Adrenal gland (tissue), 12 donors: ENCODE measurements around the gene SUCLG2. TPM values are rescaled to one million over a fixed set of nuclear protein-coding genes. Genes with fewer than 3 reads are reported as not detected.

ENCODE experiments used
- DNase-seq, 7 donors: peaks; one replicate each; pipeline ENCODE4 v3.0.0-alpha.2; 2019 to 2020
- H3K27ac ChIP-seq, 5 donors: fragments of 200-600 bp; sonication (generic) in 4 of 5; 1 replicate in 3 of 5; 2 replicates in 2 of 5; pipeline versions ENCODE4 v1.5.1 to v1.8.0; 2016 to 2020; ENCODE audit warnings: mild to moderate bottlenecking in 1 of 5
- H3K27me3 ChIP-seq: fragments of 200-600 bp; 2 replicates; pipeline ENCODE4 v1.8.0; 2021
- H3K36me3 ChIP-seq, 2 donors: fragments of 200-600 bp; replicated peaks in 1 of 2; 1 replicate in 1 of 2; 2 replicates in 1 of 2; pipeline versions ENCODE4 v1.5.1 to v1.8.0; 2018 to 2022
- H3K4me1 ChIP-seq, 2 donors: fragments of 200-600 bp; replicated peaks in 1 of 2; 1 replicate in 1 of 2; 2 replicates in 1 of 2; pipeline versions ENCODE4 v1.5.1 to v1.8.0; 2018 to 2021
- H3K4me3 ChIP-seq, 4 donors: fragments of 200-600 bp; sonication (generic) in 3 of 4; one replicate each; pipeline ENCODE4 v1.5.1; 2016 to 2018
- H3K9me3 ChIP-seq, 3 donors: fragments of 200-600 bp; sonication (generic) in 1 of 3; replicated peaks in 1 of 3; 1 replicate in 2 of 3; 2 replicates in 1 of 3; pipeline versions ENCODE4 v1.5.1 to v1.8.0; 2016 to 2021
- CTCF ChIP-seq, 6 experiments: fragments of 450-650 bp in 4 of 6; fragments of 200-600 bp in 2 of 6; sonication (generic) in 1 of 6; IDR thresholded peaks; 1 replicate in 5 of 6; 2 replicates in 1 of 6; pipeline versions ENCODE4 v1.5.1 to v1.8.0; 2016 to 2021; ENCODE audit warnings: antibody characterized with exemption in 6 of 6, mild to moderate bottlenecking in 2 of 6, moderate library complexity in 1 of 6
- POLR2A ChIP-seq, 2 donors: fragments of 450-650 bp; IDR thresholded peaks; one replicate each; pipeline ENCODE4 v1.6.1; 2017; ENCODE audit warnings: antibody characterized with exemption in 2 of 2, mild to moderate bottlenecking in 2 of 2, moderate library complexity in 1 of 2
- WGBS, 4 donors: extraction: QIAGEN DNeasy Blood & Tissue Kit in 2 of 4; methylation state at CpG; one replicate each; pipeline versions ENCODE4 v1.1.5 to v1.1.7; 2013 to 2017; 5-methylcytosine and 5-hydroxymethylcytosine counted together
- intact Hi-C, 2 donors: fragments of 100-400 bp; cut with DNase I; formaldehyde crosslinking; loops; one replicate each; pipeline versions ENCODE4 v1.14.1 to v1.15.0; 2022 to 2023
- polyA plus RNA-seq, 3 donors: library from polyadenylated mRNA; stranded (reverse); fragments of 200-250 nt in 2 of 3; fragments of 350-450 nt in 1 of 3; fragmentation: Illumina TruSeq in 1 of 3; extraction: RNeasy Lipid Tissue Mini Kit (QIAGEN cat#74804) in 1 of 3; gene quantifications; one replicate each; pipeline ENCODE4 v1.2.3, GENCODE V29; 2013 to 2014
- total RNA-seq, 9 donors: library from RNA; depleted of rRNA in 4 of 9; stranded (reverse); fragments of >200 nt in 4 of 9; fragments of 120-200 nt in 1 of 9; fragmentation: NEBNext Ultra II Directional in 1 of 9; extraction: Animal tissue kit (Norgen Biotek cat#: 25700) in 1 of 9; gene quantifications; one replicate each; pipeline versions ENCODE4 v1.1.0 to v1.2.4, GENCODE V29; 2013 to 2023
- donor health status: healthy with polysubstance abuse.
- donor health status: Bipolar disorder and iron deficiency.
- donor health status: DM: yes; HTN: yes; CAD: no.
- donor health status: DM: no; HTN: no; CAD: no.
- donor health status: DM: no; HTN: no; CAD: no.
- donor health status: DM: yes; HTN: yes; CAD: no.

The SUCLG2 gene
- total and polyA plus RNA-seq, 12 donors = 24.4 to 115 (median 69.6) TPM

DNA sequence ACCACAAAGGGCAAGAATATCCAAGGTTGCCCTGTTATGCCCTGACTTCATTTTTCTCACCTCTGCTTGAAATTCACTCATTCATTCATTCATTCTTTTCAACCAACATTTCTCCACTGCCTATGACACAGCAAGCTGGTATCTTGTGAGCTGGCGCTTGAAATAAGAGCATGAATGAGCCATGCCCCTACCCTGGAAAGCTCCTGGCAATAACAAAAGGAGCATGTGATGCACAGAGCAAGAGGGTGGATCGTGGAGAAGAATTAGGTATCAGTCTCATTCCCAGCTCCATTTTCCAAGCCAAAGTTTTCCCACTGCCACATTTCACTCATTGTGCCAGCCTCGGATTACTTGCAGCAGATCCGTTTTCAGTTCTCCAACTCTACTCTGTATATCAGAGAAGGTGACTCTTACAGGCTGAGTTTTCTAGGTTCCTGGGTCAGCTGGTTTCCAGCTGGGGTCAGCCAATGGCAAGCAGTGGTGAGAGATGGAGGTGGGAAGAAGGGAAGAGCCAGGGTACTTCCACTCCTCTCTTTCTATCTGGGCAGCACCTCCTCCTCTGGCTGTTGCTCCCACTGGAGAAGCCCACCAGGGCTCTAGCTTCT is 144.8 kb downstream of the SUCLG2 start:
- WGBS, 4 donors = 93 to 95% (median 95%) methylated on average over 4 of the region's 4 CpGs
- Histone ChIP-seq H3K9me3 (no peaks in the 10 kb centered on the region), H3K4me3 (no peak overlapping the region), H3K4me1 (no peaks in the 10 kb centered on the region), H3K36me3 (no peaks in the 10 kb centered on the region), H3K27ac (no peak overlapping the region), H3K27me3 (no peaks in the 10 kb centered on the region)
- intact Hi-C loops = no loop called here
- TF ChIP-seq POLR2A (IDR thresholded peaks at IDR 0.05) (no peak), CTCF (IDR thresholded peaks at IDR 0.05) (no peak)
- DNase-seq = no peak

GRCh38 chr3:67507584-67507983 is 146.8 kb downstream of the SUCLG2 start:
- no peaks in the 10 kb centered on the region for H3K9me3 ChIP-seq
- H3K27ac ChIP-seq = no peak overlapping the region
- DNase-seq = no peak
- H3K4me3 ChIP-seq = no peak overlapping the region
- H3K27me3 ChIP-seq = no peaks in the 10 kb centered on the region
- TF ChIP-seq CTCF (IDR thresholded peaks at IDR 0.05) = no peak
- no peak for TF ChIP-seq POLR2A (IDR thresholded peaks at IDR 0.05)
- H3K36me3 ChIP-seq = no peaks in the 10 kb centered on the region
- no peaks in the 10 kb centered on the region for H3K4me1 ChIP-seq
- intact Hi-C loops = no loop called here
- 96 to 99% (median 98%) methylated on average over 4 of the region's 4 CpGs for WGBS, 4 donors

DNA sequence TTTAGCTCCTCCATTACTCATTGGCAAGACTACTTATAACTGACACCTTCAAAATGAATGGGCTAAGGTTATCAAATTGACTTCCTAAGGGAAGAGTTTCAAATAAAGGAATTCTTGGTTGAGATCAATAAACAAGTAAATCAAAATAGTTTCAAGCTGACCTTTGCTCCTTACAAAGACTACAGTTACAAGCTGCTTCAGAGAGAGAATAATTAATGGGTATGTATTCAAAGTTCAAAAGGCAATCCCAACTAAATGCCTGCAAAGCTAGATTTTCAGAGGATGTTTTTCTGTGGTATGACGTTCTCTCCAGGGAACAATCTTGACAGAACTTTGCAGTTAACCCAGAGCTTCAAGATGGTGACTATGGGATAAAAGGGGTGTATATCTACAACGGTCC is 153.7 kb downstream of the SUCLG2 start:
- H3K27me3 ChIP-seq = no peaks in the 10 kb centered on the region
- no peak overlapping the region for H3K27ac ChIP-seq
- H3K4me1 ChIP-seq = no peaks in the 10 kb centered on the region
- no peaks in the 10 kb centered on the region for H3K36me3 ChIP-seq
- DNase-seq = no peak
- TF ChIP-seq POLR2A (IDR thresholded peaks at IDR 0.05) (no peak), CTCF (IDR thresholded peaks at IDR 0.05) (no peak)
- intact Hi-C loops = no loop called here
- 61 to 76% (median 72%) methylated on average over 2 of the region's 2 CpGs for WGBS, 4 donors
- no peak overlapping the region for H3K4me3 ChIP-seq
- no peaks in the 10 kb centered on the region for H3K9me3 ChIP-seq

DNA sequence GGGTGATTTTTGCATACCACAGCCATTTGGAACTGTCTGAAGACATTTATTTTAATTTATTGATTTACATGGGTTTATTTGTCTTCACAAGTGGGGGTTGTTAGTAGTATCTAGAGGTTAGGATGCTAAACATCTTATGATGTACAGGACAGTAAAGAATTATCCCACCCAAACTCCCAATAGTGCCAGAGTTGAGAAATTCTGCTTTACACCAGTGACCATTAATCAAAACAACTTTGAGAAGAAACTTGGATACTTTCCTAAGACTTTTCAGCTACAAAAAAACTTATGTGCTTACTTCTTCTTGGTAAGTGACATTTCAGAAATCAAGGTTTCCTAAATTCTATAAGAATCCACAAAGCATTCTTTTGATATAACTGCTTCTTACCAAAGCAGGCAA is 156.7 kb downstream of the SUCLG2 start:
- Histone ChIP-seq H3K9me3 (no peaks in the 10 kb centered on the region), H3K27ac (no peak overlapping the region), H3K4me3 (no peak overlapping the region), H3K4me1 (no peaks in the 10 kb centered on the region), H3K36me3 (peaks cover 0 to 5% of the 10 kb centered on the region in 2 donors), H3K27me3 (no peaks in the 10 kb centered on the region)
- intact Hi-C loops = no loop called here
- TF ChIP-seq POLR2A (IDR thresholded peaks at IDR 0.05) (no peak), CTCF (IDR thresholded peaks at IDR 0.05) (no peak)
- DNase-seq = no peak
